ENCODE results near the gene FAM219A. TPM values are rescaled to one million over a fixed set of nuclear protein-coding genes. Genes with fewer than 3 reads are reported as not detected.

The FAM219A gene
- total RNA-seq, 1 donor from 2014 or later: 9.2 TPM

DNA sequence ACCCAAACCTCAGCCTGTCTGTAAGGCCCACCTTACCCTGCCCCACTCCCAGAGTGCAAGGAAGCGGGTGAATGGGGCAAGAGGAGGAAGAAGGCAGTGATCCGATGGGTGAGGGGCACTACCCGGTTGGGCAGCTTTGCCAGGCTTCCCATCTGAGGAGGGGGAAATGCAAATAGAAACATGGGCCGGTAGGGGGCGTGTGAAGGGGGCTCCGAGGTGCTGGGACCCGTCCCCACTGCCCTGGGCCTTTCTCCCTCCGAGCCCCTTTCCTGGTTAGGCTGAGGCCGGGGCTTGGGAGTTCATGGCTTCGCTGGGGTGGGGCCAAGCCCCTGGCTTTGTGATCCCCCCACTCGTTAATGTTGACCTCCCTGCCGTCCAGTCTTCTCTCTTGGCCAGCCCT, 58.1 kb downstream of the FAM219A start:
- no peak for DNase-seq

DNA sequence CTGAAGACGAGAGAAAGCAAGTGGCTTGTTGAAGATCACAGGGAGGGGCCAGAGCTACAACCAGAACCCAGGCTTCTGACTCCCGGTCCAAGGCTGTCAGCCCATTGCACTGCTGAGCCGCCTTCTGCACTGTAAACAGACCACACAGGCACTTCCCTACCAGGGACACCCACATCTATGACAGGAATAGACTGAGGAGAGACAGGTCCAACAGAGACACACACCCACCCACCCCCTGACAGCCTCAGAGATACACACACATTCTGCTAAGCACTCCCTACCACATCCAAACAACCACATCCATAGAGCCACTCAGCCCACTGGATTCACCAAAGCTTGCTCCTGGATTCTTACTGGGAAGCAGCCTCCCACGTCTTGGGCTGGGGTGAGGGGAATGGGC, 58.6 kb downstream of the FAM219A start:
- DNase-seq: no peak

- no peak for DNase-seq
Observed at GRCh38 chr9:34398875-34399274, 59.5 kb downstream of the FAM219A start.

DNA sequence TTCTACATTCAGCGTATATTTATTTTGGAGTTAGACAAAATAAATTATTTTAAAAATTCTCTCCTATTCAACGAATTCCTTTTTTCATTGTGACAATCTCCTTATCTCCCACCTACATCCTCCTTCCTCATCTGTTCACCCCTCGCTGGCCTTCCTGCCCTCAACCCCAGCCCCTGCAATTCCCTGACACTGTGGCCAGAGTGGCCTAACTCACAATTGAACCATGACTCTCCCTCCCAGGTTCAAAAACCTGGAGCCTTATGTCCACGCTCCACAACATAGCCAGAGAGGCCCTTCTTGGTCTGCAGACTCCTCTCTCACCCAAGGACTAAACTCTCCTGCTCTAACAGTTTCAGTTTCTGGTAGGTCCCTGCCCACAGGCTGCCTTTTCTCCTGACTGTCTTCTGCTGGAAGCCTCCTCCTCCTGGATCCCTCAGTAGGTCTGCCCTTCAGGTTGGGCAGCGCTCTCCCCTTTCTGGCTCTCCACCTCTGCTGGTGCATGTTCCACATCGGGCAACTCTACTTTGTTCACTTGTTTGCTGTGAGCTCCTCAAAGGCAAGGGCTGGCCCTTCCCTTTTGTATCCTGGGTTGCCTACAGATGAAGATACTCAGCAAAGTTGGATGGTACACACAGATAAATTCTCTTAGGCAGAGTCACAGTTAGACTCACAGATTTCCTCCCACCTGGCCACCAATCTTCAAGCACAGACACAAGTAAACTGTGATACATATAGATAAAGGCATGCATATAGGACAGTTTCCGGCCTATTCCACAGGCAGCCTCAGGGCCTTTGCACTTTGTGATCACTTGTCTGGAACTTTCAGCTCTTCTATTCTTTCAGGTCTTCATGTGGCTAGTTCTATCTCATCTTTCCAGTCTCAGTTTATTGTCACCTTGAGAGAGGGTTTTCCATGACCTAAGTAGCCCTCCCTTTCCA, 61.8 kb downstream of the FAM219A start:
- DNase-seq: no peak

GRCh38 chr9:34392511-34392910, 65.9 kb downstream of the FAM219A start:
- DNase-seq: no peak

DNA sequence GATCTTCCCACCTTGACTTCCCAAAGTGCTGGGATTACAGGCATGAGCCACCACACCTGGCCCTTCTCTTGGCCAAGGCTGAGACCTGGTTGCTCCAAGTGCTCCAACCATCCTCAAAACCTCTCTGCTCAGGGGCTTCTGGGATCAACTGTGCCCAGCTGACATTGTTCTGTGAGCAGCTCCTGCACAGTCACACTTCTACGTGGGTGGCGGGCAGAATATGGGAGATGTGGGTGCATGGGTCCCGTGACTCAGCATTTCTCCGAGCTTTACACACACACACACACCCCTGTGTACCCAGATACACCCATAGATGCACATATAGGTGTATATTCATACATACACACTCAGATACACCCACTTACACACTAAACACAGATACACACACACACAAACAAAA, 71.1 kb downstream of the FAM219A start:
- DNase-seq: no peak

- DNase-seq: no peak
Observed at GRCh38 chr9:34386656-34387055, 71.7 kb downstream of the FAM219A start.

- no peak for DNase-seq
Observed at GRCh38 chr9:34385561-34386230, 72.7 kb downstream of the FAM219A start.

DNA sequence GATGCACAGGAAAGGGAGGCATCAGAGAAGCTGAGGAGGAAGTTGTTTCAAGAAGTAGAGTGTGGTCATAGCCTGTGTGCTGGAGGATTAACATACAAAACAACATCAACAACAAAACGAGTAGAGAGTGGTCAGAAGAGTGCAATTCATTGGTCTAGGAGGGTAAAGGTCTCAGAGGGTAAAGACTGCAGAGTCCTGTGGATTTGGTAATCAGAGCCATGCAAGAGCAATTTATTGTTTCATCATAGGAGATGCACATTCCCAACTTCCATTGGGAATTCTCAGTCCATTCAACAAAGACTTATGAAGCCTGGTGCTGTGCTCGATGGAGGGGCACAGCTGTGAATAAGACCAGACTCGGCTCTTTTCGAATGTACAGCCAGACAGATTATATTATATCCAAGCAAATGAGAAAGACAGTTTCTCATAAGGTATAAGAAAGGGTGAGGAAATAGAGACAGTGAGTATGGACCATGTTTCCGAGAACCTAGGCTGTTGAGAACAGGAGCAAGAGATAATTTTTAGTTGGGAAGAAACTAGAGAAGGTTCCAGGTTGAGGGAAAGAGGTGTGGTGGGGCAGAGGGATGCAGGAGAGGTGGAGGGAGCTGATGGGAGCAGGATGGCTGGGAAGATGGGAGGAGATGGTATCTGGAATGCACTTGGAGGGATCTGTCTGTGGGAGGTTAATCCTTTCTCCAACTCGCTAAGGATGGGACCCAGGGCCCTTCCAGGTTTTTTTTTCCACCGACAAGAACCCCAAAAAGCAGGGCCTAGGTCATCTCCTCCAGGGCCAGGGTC, 73.8 kb downstream of the FAM219A start:
- no peak for DNase-seq

GRCh38 chr9:34383904-34384303, 74.5 kb downstream of the FAM219A start:
- DNase-seq: no peak

GRCh38 chr9:34382879-34383278, 75.5 kb downstream of the FAM219A start:
- no peak for DNase-seq

- DNase-seq: no peak
Observed at GRCh38 chr9:34382054-34382453, 76.3 kb downstream of the FAM219A start.

DNA sequence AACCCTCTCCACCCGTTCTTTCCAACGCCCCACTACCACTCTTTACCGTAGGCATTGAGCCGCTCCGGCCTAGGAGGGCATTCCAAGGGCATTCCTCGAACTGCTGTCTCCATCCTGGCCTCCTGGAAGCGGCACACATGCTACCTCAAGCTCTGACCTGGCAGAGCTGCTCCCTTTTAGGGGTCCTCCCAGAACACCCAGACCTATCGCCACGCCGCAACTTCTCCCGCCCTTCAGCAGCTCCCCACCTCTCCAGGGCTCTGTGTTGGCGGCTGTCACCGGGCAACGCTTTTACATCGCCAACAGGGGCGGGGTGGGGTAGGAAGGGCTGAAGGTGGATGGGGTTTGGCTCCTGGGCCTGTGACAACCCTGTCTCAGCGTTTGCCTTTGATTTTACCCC, 77.0 kb downstream of the FAM219A start:
- DNase-seq: no peak

GRCh38 chr9:34380511-34381315, 77.7 kb downstream of the FAM219A start:
- peak; percentile 71 for DNase-seq

GRCh38 chr9:34380034-34380510, 78.3 kb downstream of the FAM219A start:
- no peak for DNase-seq

- DNase-seq: peak; percentile 92
Observed at GRCh38 chr9:34379334-34380033, 78.9 kb downstream of the FAM219A start.

DNA sequence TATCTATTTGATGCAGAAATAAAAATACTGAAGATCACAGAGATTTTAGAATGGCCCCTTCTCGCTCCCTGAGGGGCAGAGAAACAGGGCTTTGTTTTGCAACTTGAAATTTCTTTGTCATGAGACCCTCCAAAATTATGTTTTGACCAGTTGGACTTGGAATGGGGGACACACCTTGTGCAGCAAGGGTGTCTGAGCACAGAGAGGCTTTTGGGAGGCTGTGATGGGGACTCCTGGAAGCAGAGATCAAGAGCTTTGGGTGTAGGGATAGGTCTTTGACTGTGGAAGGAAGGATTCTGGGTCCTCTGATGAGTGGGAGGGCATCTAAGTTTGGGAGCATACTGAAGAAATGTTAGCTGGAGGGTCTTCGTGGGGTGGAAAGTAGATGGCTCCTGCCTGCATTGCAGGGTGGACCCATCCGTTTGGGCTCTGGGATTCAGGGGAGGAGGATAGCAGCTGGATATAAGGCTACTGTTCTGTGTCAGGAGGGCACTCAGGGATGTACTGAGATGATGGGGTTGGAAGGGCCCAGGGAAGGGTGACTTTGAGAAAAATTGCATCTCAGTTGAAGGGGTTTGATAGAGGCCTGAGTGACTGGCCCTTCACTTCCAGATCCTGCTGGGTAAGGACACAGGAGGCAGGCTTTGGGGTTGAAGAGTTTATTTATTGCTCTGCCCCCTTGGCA, 79.9 kb downstream of the FAM219A start:
- DNase-seq: no peak

DNA sequence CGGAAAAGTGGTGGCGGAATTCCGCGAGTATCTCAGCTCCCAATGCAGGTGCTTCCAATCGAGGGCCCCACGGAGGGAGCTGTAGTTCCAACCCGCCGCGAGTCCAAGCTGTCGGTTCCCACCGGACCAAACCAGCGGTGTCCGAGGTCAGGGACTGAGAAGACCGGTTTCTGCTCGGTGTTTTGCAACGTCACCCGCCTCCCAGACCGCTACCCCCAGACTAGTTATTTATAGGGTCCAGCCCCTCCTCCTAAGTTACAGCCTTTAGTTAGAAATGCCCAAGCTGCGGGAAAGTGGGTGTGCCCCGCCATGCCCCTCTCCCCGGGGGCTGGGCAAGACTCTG, 81.0 kb downstream of the FAM219A start:
- no peak for DNase-seq

GRCh38 chr9:34376596-34377403, 81.6 kb downstream of the FAM219A start, which contains the start of gene MYORG:
MYORG (minus strand) TSS chr9:34376898; CDS start chr9:34372943, 3,955 bp downstream.
- peak; percentile 91 for DNase-seq

Measured in dermis blood vessel endothelial cell (primary cell).